Neural progenitor cell (in vitro differentiated cells): ENCODE measurements around the gene ITGA2B. TPM values are rescaled to one million over a fixed set of nuclear protein-coding genes. Genes with fewer than 3 reads are reported as not detected.
"Not testable (repeated sequence)": the region's sequence is repeated elsewhere in the genome, so short reads cannot be mapped to it uniquely, and the experiment has no call there.

Experiments
- DNase-seq: peaks from one replicate; pipeline ENCODE4 v3.0.0-alpha.2; 2016; ENCODE audit warnings: low spot score
- H2AFZ ChIP-seq: fragments of 200-600 bp; sonication (generic); replicated peaks from 2 replicates; pipeline ENCODE4 v1.6.1; 2016; ENCODE audit warnings: antibody characterized with exemption
- H3F3A ChIP-seq: fragments of 200-600 bp; sonication (generic); 2 replicates; pipeline ENCODE4 v1.6.1; 2016; ENCODE audit warnings: antibody characterized with exemption, low read depth
- H3K27ac ChIP-seq: fragments of 200-600 bp; sonication (generic); 2 replicates; pipeline ENCODE4 v1.5.1; 2016; ENCODE audit warnings: mild to moderate bottlenecking
- H3K27me3 ChIP-seq: fragments of 200-600 bp; sonication (generic); 2 replicates; pipeline ENCODE4 v1.6.1; 2016; ENCODE audit warnings: mild to moderate bottlenecking, moderate library complexity
- H3K36me3 ChIP-seq: fragments of 200-600 bp; sonication (generic); 2 replicates; pipeline ENCODE4 v1.5.1; 2016
- H3K4me1 ChIP-seq: fragments of 200-600 bp; sonication (generic); 2 replicates; pipeline ENCODE4 v1.6.1; 2016; ENCODE audit warnings: mixed run types
- H3K4me2 ChIP-seq: fragments of 200-600 bp; sonication (generic); 2 replicates; pipeline ENCODE4 v1.6.1; 2016
- H3K4me3 ChIP-seq: fragments of 200-600 bp; sonication (generic); 2 replicates; pipeline ENCODE4 v1.5.1; 2016
- H3K79me2 ChIP-seq: fragments of 200-600 bp; sonication (generic); 2 replicates; pipeline ENCODE4 v1.6.1; 2016; ENCODE audit warnings: low read depth
- H3K9ac ChIP-seq: fragments of 200-600 bp; sonication (generic); 2 replicates; pipeline ENCODE4 v1.6.1; 2016
- H3K9me3 ChIP-seq: fragments of 200-600 bp; sonication (generic); 2 replicates; pipeline ENCODE4 v1.5.1; 2016; ENCODE audit warnings: low read depth
- H4K20me1 ChIP-seq: fragments of 200-600 bp; sonication (generic); 2 replicates; pipeline ENCODE4 v1.6.1; 2016; ENCODE audit warnings: low read depth
- H3K27ac Mint-ChIP-seq: 3 replicates; pipeline ENCODE4 v1.8.0; 2021; ENCODE audit warnings: mixed read lengths
- H3K27me3 Mint-ChIP-seq: 2 replicates; pipeline ENCODE4 v1.8.0; 2022; ENCODE audit warnings: low read depth, mild to moderate bottlenecking, inconsistent platforms, moderate library complexity, mixed read lengths; ENCODE audit not compliant: insufficient read depth
- H3K36me3 Mint-ChIP-seq: 3 replicates; pipeline ENCODE4 v1.8.0; 2021; ENCODE audit warnings: mixed read lengths
- H3K4me1 Mint-ChIP-seq: 3 replicates; pipeline ENCODE4 v1.8.0; 2021; ENCODE audit warnings: mixed read lengths
- H3K4me3 Mint-ChIP-seq: 3 replicates; pipeline ENCODE4 v1.8.0; 2021; ENCODE audit warnings: mild to moderate bottlenecking, moderate library complexity, mixed read lengths
- H3K9me3 Mint-ChIP-seq: 3 replicates; pipeline ENCODE4 v1.8.0; 2020; ENCODE audit warnings: mixed read lengths
- CTCF ChIP-seq: fragments of 200-600 bp; sonication (generic); IDR thresholded peaks from 2 replicates; pipeline ENCODE4 v1.5.1; 2017; ENCODE audit warnings: antibody characterized with exemption, mild to moderate bottlenecking
- EZH2 ChIP-seq: fragments of 200-600 bp; sonication (generic); IDR thresholded peaks from 2 replicates; pipeline ENCODE4 v1.6.1; 2017; ENCODE audit warnings: antibody characterized with exemption, mild to moderate bottlenecking, moderate library complexity
- EZH2phosphoT487 ChIP-seq: fragments of 200-600 bp; sonication (generic); IDR thresholded peaks from 2 replicates; pipeline ENCODE4 v1.6.1; 2017; ENCODE audit warnings: antibody characterized with exemption
- total RNA-seq: library from RNA; depleted of rRNA; stranded (reverse); fragments of >200 nt; gene quantifications from 2 replicates; pipeline ENCODE4 v1.2.3, GENCODE V29; 2015; ENCODE audit warnings: low replicate concordance

The ITGA2B gene
- total RNA-seq, 1 donor from 2014 or later, result 4.7 TPM

DNA sequence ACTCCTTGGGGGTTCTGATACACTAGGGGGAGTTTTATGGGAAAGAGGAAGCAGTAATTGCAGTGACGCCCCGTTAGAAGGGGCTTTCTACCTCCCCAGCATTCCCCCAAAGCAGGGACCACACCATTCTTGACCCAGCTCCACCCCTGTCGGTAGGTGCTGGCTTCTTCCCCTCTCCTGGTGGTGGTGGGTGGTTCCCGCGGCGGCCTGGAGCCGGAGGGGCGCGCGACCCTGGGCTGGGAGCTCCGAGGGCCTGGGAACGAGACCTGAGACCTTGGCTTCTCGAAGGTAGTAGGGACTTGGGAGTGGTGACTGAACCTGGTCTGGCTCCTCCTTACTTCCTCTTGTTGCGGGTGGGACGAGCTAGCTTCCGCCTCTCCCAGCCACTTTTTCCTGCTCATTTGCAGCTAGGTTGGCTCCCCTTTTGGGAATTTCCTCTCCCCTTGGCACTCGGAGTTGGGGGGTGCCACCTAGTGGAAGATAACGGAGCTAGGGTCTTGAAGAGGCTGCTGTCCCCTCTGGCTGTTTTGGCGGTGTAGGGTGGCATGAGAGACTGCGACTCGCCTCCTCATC lies 43.9 kb downstream of the ITGA2B start:
- peaks cover 12% of the 10 kb centered on the region for H3K79me2 ChIP-seq
- peaks cover 9% of the 10 kb centered on the region for H3K4me1 Mint-ChIP-seq
- H3F3A ChIP-seq, result peaks cover 11% of the 10 kb centered on the region
- peak overlapping the region; percentile 95 for H3K4me3 Mint-ChIP-seq
- H3K27ac Mint-ChIP-seq, result no peak overlapping the region
- H3K4me3 ChIP-seq, result peak overlapping the region; percentile 75
- no peaks in the 10 kb centered on the region for H3K9me3 Mint-ChIP-seq
- H2AFZ ChIP-seq, result peak overlapping the region; percentile 37
- H3K36me3 ChIP-seq, result no peaks in the 10 kb centered on the region
- H3K4me1 ChIP-seq, result no peaks in the 10 kb centered on the region
- H3K4me2 ChIP-seq, result peak overlapping the region; percentile 88
- peaks cover 9% of the 10 kb centered on the region for H4K20me1 ChIP-seq
- peaks cover 17% of the 10 kb centered on the region for H3K27me3 Mint-ChIP-seq
- H3K36me3 Mint-ChIP-seq, result no peaks in the 10 kb centered on the region
- peak; percentile 91 for DNase-seq
- H3K9me3 ChIP-seq, result no peaks in the 10 kb centered on the region
- H3K27ac ChIP-seq, result no peak overlapping the region
- TF ChIP-seq CTCF (peak; percentile 74), EZH2 (no peak)
- H3K9ac ChIP-seq, result peak overlapping the region; percentile 29
- H3K27me3 ChIP-seq, result peaks cover 17% of the 10 kb centered on the region

GRCh38 chr17:44344939-44345453 lies 44.5 kb downstream of the ITGA2B start, which contains the start of gene GRN:
Gene GRN (plus strand): TSS chr17:44345302. CDS start chr17:44349165, 3,863 bp downstream.
- H3K4me1 ChIP-seq, result no peaks in the 10 kb centered on the region
- H3K4me3 ChIP-seq, result peak within 1 kb of the TSS; percentile 75
- DNase-seq, result peak; percentile 98
- peaks cover 11% of the 10 kb centered on the region for H3F3A ChIP-seq
- H3K9ac ChIP-seq, result peak within 1 kb of the TSS; percentile 29
- no peaks in the 10 kb centered on the region for H3K9me3 ChIP-seq
- H4K20me1 ChIP-seq, result peaks cover 9% of the 10 kb centered on the region
- H3K27ac ChIP-seq, result no peak within 1 kb of the TSS
- H3K79me2 ChIP-seq, result peaks cover 12% of the 10 kb centered on the region
- Mint-ChIP-seq H3K27ac (peak within 1 kb of the TSS; percentile 94), H3K4me3 (peak within 1 kb of the TSS; percentile 95), H3K27me3 (peaks cover 17% of the 10 kb centered on the region), H3K9me3 (no peaks in the 10 kb centered on the region), H3K36me3 (no peaks in the 10 kb centered on the region), H3K4me1 (peaks cover 9% of the 10 kb centered on the region)
- peak within 1 kb of the TSS; percentile 88 for H3K4me2 ChIP-seq
- H2AFZ ChIP-seq, result peak within 1 kb of the TSS; percentile 37
- peaks cover 23% of the 10 kb centered on the region for H3K27me3 ChIP-seq
- TF ChIP-seq CTCF, result no peak
- peak; percentile 17 for TF ChIP-seq EZH2
- no peaks in the 10 kb centered on the region for H3K36me3 ChIP-seq

GRCh38 chr17:44343510-44344209 lies 45.8 kb downstream of the ITGA2B start:
- no peak overlapping the region for H2AFZ ChIP-seq
- H3F3A ChIP-seq, result peaks cover 11% of the 10 kb centered on the region
- no peak overlapping the region for H3K27ac Mint-ChIP-seq
- peaks cover 23% of the 10 kb centered on the region for H3K27me3 ChIP-seq
- H3K27me3 Mint-ChIP-seq, result peaks cover 18% of the 10 kb centered on the region
- H3K9ac ChIP-seq, result no peak overlapping the region
- DNase-seq, result peak; percentile 1
- H4K20me1 ChIP-seq, result peaks cover 9% of the 10 kb centered on the region
- H3K79me2 ChIP-seq, result peaks cover 12% of the 10 kb centered on the region
- no peaks in the 10 kb centered on the region for H3K9me3 ChIP-seq
- no peaks in the 10 kb centered on the region for H3K4me1 ChIP-seq
- H3K27ac ChIP-seq, result no peak overlapping the region
- TF ChIP-seq EZH2 (no peak), EZH2phosphoT487 (no peak), CTCF (no peak)
- H3K4me1 Mint-ChIP-seq, result peaks cover 9% of the 10 kb centered on the region
- no peaks in the 10 kb centered on the region for H3K36me3 Mint-ChIP-seq
- no peaks in the 10 kb centered on the region for H3K9me3 Mint-ChIP-seq
- H3K4me2 ChIP-seq, result no peak overlapping the region
- H3K4me3 ChIP-seq, result no peak overlapping the region
- H3K36me3 ChIP-seq, result no peaks in the 10 kb centered on the region
- H3K4me3 Mint-ChIP-seq, result peak overlapping the region; percentile 63

DNA sequence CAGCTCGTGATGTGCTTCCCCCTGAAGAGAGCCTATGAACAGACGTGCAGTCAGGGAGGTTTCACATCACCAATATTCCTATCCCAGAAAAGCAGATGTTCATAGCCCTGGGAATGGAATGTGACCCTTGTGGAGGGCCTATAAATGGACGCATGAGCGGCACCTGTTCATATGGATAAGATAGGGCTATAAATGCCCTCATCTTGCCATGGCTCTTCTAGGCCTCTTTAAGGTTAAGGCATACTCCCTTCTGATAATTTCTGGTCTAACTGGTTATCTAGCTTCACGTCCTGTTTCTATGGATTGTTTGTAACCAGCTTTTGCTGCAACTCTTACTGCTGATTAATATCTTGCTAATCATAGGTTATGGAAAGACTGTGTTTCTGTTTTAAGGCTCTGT lies 48.9 kb downstream of the ITGA2B start:
- H3K36me3 ChIP-seq, H3K9ac ChIP-seq, H3K79me2 ChIP-seq, H3K4me1 Mint-ChIP-seq, H3K4me3 ChIP-seq, H3K9me3 ChIP-seq, H3K4me2 ChIP-seq, H3K27ac Mint-ChIP-seq, DNase-seq, H3K4me1 ChIP-seq, H3K27ac ChIP-seq, H2AFZ ChIP-seq, H3K4me3 Mint-ChIP-seq, H3F3A ChIP-seq, H3K36me3 Mint-ChIP-seq, H4K20me1 ChIP-seq, H3K9me3 Mint-ChIP-seq: not testable (repeated sequence)
- peaks cover 19% of the 10 kb centered on the region for H3K27me3 Mint-ChIP-seq
- H3K27me3 ChIP-seq, result peaks cover 23% of the 10 kb centered on the region
